GM23248 (cell line): ENCODE results near the gene TSPAN14. TPM values are rescaled to one million over a fixed set of nuclear protein-coding genes. Genes with fewer than 3 reads are reported as not detected.

Source experiments
- DNase-seq: peaks from one replicate; pipeline ENCODE4 v3.0.0-alpha.2; 2015
- H2AFZ ChIP-seq: fragments of 200-600 bp; sonication (generic); 2 replicates; pipeline ENCODE4 v1.6.1; 2016; ENCODE audit warnings: antibody characterized with exemption
- H3F3A ChIP-seq: fragments of 200-600 bp; sonication (generic); 2 replicates; pipeline ENCODE4 v1.6.1; 2016; ENCODE audit warnings: mild to moderate bottlenecking, antibody characterized with exemption, mixed run types; ENCODE audit not compliant: insufficient read depth
- H3K27ac ChIP-seq: fragments of 200-600 bp; sonication (generic); 2 replicates; pipeline ENCODE4 v1.5.1; 2016; ENCODE audit warnings: mild to moderate bottlenecking
- H3K27me3 ChIP-seq: fragments of 200-600 bp; sonication (generic); replicated peaks from 2 replicates; pipeline ENCODE4 v1.6.1; 2016; ENCODE audit warnings: mild to moderate bottlenecking; ENCODE audit not compliant: insufficient read depth
- H3K36me3 ChIP-seq: fragments of 200-600 bp; sonication (generic); 2 replicates; pipeline ENCODE4 v1.6.1; 2016; ENCODE audit warnings: low read depth, mild to moderate bottlenecking
- H3K4me1 ChIP-seq: fragments of 200-600 bp; sonication (generic); 2 replicates; pipeline ENCODE4 v1.6.1; 2016; ENCODE audit warnings: mild to moderate bottlenecking; ENCODE audit not compliant: insufficient read depth
- H3K4me2 ChIP-seq: fragments of 200-600 bp; sonication (generic); one replicate; pipeline ENCODE4 v1.6.1; 2016; ENCODE audit warnings: mild to moderate bottlenecking; ENCODE audit not compliant: unreplicated experiment
- H3K4me3 ChIP-seq: fragments of 200-600 bp; sonication (generic); 2 replicates; pipeline ENCODE4 v1.5.1; 2016; ENCODE audit warnings: mild to moderate bottlenecking
- H3K79me2 ChIP-seq: fragments of 200-600 bp; sonication (generic); 2 replicates; pipeline ENCODE4 v1.6.1; 2016; ENCODE audit warnings: mild to moderate bottlenecking; ENCODE audit not compliant: insufficient read depth
- H3K9ac ChIP-seq: fragments of 200-600 bp; sonication (generic); 2 replicates; pipeline ENCODE4 v1.6.1; 2016; ENCODE audit warnings: mild to moderate bottlenecking
- H3K9me2 ChIP-seq: fragments of 200-600 bp; sonication (generic); 2 replicates; pipeline ENCODE4 v1.6.1; 2016; ENCODE audit warnings: mixed run types, mild to moderate bottlenecking, moderate library complexity; ENCODE audit not compliant: insufficient read depth
- H3K9me3 ChIP-seq: fragments of 200-600 bp; sonication (generic); one replicate; pipeline ENCODE4 v1.6.1; 2017; ENCODE audit warnings: low read depth
- H4K20me1 ChIP-seq: fragments of 200-600 bp; sonication (generic); 2 replicates; pipeline ENCODE4 v1.6.0; 2016; ENCODE audit not compliant: insufficient read depth
- EZH2 ChIP-seq: fragments of 200-600 bp; sonication (generic); IDR thresholded peaks from 2 replicates; pipeline ENCODE4 v1.6.1; 2018; ENCODE audit warnings: antibody characterized with exemption, mild to moderate bottlenecking; ENCODE audit not compliant: insufficient read depth, poor library complexity, severe bottlenecking
- EZH2phosphoT487 ChIP-seq: fragments of 200-600 bp; sonication (generic); IDR thresholded peaks from 2 replicates; pipeline ENCODE4 v1.6.1; 2018; ENCODE audit warnings: antibody characterized with exemption, moderate library complexity, mild to moderate bottlenecking, low read depth; ENCODE audit not compliant: insufficient read depth
- WGBS, 2 experiments: methylation state at CpG; one replicate each; pipeline ENCODE4 v1.1.6; 2015 to 2017; ENCODE audit warnings: low lambda C conversion rate in 2 of 2, low coverage in 1 of 2; ENCODE audit errors: missing lambda C conversion rate in 2 of 2; 5-methylcytosine and 5-hydroxymethylcytosine counted together
- in situ Hi-C: fragments of 300-500 bp; cut with MboI; formaldehyde crosslinking; loops from 2 replicates; pipeline ENCODE4 v1.15.0; 2020
- polyA plus RNA-seq: library from polyadenylated mRNA; unstranded; fragments of >200 nt; fragmentation: Nextera tagmentation; extraction: Ambion mirVana; gene quantifications from 2 replicates; pipeline ENCODE4 v1.2.1, GENCODE V29; 2016
- total RNA-seq: library from RNA; depleted of rRNA; stranded (reverse); fragments of >200 nt; shearing (Covaris generic); gene quantifications from 2 replicates; pipeline ENCODE4 v1.2.3, GENCODE V29; 2014

Gene TSPAN14
- total and polyA plus RNA-seq, 2 experiments from 2014 or later: 14.1 to 23.7 TPM

- no peak overlapping the region for H3K27ac ChIP-seq
- TF ChIP-seq EZH2: no peak
- TF ChIP-seq EZH2phosphoT487: no peak
- WGBS, 2 experiments: 76 to 79% methylated on average over 5 of the region's 5 CpGs
Measured at GRCh38 chr10:80410578-80411145, 43.4 kb upstream of the TSPAN14 start.

DNA sequence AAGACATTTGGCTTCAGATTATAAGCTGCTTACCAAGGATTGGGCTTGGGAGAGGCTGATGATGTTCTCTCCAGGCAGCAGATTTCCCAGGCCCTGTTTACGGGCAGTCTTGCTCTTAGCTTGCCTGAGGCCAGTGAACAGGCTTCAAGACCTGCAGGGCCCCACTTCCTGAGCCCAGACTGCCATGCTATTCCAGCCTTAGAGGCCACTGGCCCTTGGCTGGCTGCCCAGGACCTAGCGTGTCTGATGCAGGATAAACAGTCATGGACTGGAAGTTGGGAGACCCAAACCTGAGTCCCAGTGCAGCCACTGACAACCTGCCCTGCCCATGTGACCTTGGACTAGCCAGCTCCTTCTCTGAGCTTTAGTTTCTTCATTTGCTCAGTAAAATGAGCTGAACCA lies 42.8 kb upstream of the TSPAN14 start:
- Histone ChIP-seq H3K4me2 (no peak overlapping the region), H3K9ac (no peak overlapping the region), H4K20me1 (no peaks in the 10 kb centered on the region), H2AFZ (no peak overlapping the region), H3K4me1 (no peaks in the 10 kb centered on the region), H3K4me3 (no peak overlapping the region), H3K9me2 (no peaks in the 10 kb centered on the region), H3K27me3 (peaks cover 23% of the 10 kb centered on the region), H3K79me2 (no peaks in the 10 kb centered on the region), H3F3A (no peaks in the 10 kb centered on the region), H3K36me3 (no peaks in the 10 kb centered on the region), H3K27ac (no peak overlapping the region), H3K9me3 (no peaks in the 10 kb centered on the region)
- no peak for TF ChIP-seq EZH2
- no peak for TF ChIP-seq EZH2phosphoT487
- WGBS, 2 experiments: 60 to 71% methylated on average over 2 of the region's 2 CpGs
- in situ Hi-C loops: no loop called here
- no peak for DNase-seq

More at GRCh38 chr10:80410578-80411145, 43.4 kb upstream of the TSPAN14 start:
- Histone ChIP-seq H3F3A (no peaks in the 10 kb centered on the region), H3K27me3 (peaks cover 29% of the 10 kb centered on the region), H3K9me2 (no peaks in the 10 kb centered on the region), H3K4me3 (no peak overlapping the region), H3K79me2 (no peaks in the 10 kb centered on the region), H3K4me2 (no peak overlapping the region), H3K9ac (no peak overlapping the region), H4K20me1 (no peaks in the 10 kb centered on the region), H3K9me3 (no peaks in the 10 kb centered on the region), H2AFZ (no peak overlapping the region), H3K36me3 (no peaks in the 10 kb centered on the region), H3K4me1 (no peaks in the 10 kb centered on the region)
- in situ Hi-C loops: no loop called here
- DNase-seq: no peak

DNA sequence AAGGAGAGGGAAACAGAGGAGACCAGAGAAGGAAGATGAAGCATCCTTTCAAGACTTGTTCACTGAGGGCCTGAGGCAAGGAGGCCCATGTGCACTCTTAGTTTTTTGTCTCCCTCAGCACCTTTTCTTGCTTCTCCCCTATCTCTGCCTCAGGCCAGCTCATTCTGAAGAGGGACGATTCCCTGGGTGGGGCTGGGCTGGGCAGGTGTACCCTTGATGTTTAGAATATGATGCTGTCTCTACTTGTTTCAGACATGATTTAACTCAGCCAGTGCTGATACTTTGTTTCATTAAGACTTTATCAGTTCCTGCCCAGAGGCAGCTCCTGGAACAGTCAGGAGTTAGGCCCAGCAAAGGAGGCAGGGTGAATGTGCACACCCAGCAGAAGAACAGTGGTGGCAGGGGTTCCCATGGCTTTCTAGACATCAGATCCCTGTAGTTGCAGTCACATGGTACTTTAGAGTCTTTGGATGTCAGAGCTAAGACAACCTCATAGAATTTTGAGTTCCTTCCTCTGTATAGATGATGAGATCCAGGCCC lies 42.4 kb upstream of the TSPAN14 start:
- H3K9me2 ChIP-seq: no peaks in the 10 kb centered on the region
- H4K20me1 ChIP-seq: no peaks in the 10 kb centered on the region
- in situ Hi-C loops: no loop called here
- H3K27me3 ChIP-seq: peaks cover 22% of the 10 kb centered on the region
- H3K4me2 ChIP-seq: no peak overlapping the region
- H3K4me3 ChIP-seq: no peak overlapping the region
- no peaks in the 10 kb centered on the region for H3F3A ChIP-seq
- no peaks in the 10 kb centered on the region for H3K4me1 ChIP-seq
- H3K79me2 ChIP-seq: no peaks in the 10 kb centered on the region
- no peaks in the 10 kb centered on the region for H3K9me3 ChIP-seq
- WGBS, 2 experiments: 65 to 81% methylated on average over 1 of the region's 1 CpG
- no peak overlapping the region for H3K9ac ChIP-seq
- no peak overlapping the region for H2AFZ ChIP-seq
- TF ChIP-seq EZH2 (no peak), EZH2phosphoT487 (no peak)
- no peak for DNase-seq
- H3K36me3 ChIP-seq: no peaks in the 10 kb centered on the region
- H3K27ac ChIP-seq: no peak overlapping the region

DNA sequence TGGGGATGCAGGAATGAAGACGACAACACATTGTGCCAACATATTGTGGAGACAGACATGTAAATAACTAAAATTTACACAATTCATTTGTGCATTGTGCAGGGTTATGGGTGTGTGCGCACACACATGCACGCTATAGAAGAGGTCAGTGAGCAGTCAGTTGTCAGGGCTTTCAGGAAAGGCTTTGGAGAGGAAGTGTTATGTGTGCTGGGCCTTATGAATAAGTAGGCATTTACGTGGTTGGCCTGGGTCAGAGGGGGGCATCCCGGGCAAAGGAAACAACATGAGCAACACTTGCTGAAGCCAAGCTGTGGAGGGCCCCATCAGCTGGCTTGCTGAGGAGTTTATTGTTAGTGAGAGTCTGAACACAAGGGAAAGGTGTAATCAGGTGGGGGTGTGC lies 41.6 kb upstream of the TSPAN14 start:
- H3K4me2 ChIP-seq: no peak overlapping the region
- H3K4me1 ChIP-seq: no peaks in the 10 kb centered on the region
- 78 to 82% methylated on average over 5 of the region's 5 CpGs for WGBS, 2 experiments

More for the DNA sequence above, 41.6 kb upstream of the TSPAN14 start:
- in situ Hi-C loops: no loop called here
- H3K9me3 ChIP-seq: no peaks in the 10 kb centered on the region
- H3K4me3 ChIP-seq: no peak overlapping the region
- DNase-seq: no peak
- H3K9ac ChIP-seq: no peak overlapping the region
- no peak overlapping the region for H3K27ac ChIP-seq
- TF ChIP-seq EZH2phosphoT487: no peak
- TF ChIP-seq EZH2: no peak
- H4K20me1 ChIP-seq: no peaks in the 10 kb centered on the region
- H2AFZ ChIP-seq: no peak overlapping the region
- H3K9me2 ChIP-seq: no peaks in the 10 kb centered on the region
- no peaks in the 10 kb centered on the region for H3K36me3 ChIP-seq
- H3K27me3 ChIP-seq: peaks cover 20% of the 10 kb centered on the region
- H3F3A ChIP-seq: no peaks in the 10 kb centered on the region
- no peaks in the 10 kb centered on the region for H3K79me2 ChIP-seq
